Stimulated activated CD8-positive, alpha-beta memory T cell treated with anti-CD3 and anti-CD28 coated beads, Interleukin-12 subunit alpha, Interleukin-12 subunit beta, amount 100 ng/mL, for 24 hours (primary cell): ENCODE measurements around the gene INSM1.

Experiments
- DNase-seq: peaks from one replicate; pipeline ENCODE4 v3.0.0-alpha.2; 2020; ENCODE audit errors: extremely low read depth

INSM1 gene

DNA sequence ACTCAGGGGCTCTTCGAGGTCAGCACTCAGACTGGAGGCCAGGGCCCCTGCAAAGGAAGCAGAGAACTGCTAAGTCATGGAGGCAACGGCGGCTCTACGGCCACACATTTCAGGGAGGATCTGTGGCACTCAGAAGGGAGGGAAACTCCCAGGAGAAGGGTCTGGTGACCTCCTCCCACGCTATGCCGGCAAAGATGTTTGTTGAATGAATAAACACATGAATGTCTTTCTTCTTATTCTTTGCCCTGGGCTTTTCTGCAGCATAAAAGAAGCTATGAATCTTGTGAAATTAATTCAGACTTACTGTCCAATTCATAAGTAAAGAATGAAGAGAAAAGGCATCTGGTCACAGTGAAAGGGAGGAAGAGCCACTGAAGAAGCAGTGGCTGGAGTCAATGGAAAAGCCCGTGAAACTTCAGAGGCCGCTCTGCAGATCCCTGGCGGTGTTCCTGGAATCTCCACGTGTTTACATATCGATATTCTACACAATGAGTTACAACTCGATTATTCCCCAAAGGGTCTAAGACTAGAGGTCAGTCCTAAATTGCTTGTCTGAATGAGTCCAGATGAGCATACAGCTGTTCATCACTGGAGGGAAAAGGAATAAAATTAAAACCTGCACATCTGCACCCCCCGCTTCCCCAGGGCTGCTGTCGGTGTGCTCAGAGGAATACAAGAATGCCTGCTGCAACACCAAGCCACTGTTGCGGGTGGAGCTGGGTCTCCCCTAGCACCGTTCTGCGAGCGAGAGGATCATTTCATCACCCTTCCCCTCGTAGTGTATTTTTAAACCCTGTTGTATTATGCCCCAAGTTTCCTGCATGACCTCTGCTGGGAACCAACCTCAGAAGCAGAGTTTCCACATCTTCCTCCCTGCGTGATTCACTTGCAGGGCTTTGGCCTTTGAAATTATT lies 25.6 kb downstream of the INSM1 start:
- no peak for DNase-seq

DNA sequence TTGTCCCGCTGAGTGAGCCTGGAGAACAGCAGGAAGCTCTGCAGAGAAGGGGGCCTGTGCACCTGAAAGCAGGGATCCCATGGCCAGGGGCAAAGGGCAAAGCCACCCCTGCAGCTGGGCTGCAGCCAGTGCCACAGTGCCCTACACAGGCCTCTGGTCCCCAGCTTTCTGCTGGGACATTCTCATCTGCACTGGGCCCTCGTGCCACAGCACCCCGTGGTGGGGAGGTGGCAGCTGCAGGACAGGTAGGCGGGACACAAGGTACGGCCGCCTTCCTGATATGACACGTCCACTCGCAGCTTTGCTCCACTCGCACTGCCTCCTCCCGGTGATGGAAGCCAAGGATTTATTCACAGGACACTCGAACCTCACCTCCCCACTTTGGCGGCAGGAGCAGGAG lies 27.2 kb downstream of the INSM1 start:
- DNase-seq, result no peak

DNA sequence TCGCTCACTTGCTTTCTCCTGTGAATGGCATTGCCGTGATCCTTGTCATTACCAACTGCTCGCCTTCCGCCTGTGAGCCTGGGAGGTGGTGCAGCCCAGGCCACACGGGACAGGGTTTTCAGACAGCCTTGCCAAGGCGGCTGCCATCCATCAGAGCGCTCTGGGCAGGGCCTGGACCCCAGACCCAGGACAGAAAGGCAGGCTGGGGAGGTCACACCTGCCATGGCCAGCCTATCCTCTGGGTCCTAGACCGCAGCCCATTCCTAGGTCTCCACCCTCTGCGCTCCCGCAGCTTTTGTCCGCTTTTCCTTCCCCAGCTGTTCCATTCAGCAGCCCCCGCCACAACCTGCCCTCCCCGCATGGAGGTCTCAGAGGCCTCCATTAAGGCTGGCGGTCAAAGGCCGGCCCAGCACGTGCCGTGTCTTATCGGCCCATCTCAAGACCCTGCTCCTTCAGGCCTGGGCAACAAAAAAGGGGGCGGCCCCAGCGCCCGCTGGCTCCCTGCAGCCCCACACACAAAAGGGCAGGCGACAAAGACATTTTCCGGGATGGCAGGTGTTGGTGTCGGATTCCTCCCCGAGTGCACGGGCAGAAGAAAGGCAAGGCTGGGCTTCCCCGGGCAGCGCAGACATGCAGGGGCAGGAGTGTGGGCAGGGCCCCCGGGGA lies 28.1 kb downstream of the INSM1 start:
- DNase-seq, result no peak

DNA sequence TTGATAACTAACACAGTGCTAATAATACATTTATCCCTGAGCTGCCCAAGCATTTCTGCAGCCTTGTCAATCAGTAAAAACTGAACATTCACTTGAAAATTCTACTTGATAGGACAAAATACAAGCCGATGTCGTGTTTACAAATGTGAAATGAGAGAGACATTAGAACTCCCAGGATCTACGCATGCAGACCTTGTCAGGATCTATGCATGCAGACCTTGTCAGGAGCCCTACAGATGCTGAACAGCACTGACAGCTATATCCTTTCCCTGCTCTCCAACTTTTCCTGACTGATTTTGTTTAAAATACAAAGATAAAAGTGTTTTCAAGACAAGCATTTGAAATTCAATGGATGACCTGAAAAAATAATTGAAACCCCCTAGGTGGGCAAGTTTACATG lies 28.9 kb downstream of the INSM1 start:
- DNase-seq, result no peak

DNA sequence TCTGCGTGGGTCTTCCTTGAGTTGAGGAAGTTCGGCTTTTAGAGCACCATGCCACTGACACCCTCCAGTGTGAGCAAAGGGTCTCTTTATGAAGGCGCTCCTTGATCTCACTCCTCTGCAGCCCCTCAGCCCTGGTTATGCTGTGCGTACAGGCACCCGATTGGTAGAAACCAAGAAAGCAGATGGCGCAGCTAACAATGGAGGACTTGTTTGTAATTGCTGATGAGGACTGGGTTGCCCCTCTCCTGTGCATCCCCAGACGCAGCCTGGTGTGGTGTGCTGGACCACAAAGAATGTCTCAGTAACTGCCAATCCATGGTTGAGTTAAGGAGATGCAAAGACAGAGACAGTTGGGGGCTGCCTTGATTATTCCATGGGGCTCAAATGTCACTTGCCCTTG lies 30.2 kb downstream of the INSM1 start:
- no peak for DNase-seq

DNA sequence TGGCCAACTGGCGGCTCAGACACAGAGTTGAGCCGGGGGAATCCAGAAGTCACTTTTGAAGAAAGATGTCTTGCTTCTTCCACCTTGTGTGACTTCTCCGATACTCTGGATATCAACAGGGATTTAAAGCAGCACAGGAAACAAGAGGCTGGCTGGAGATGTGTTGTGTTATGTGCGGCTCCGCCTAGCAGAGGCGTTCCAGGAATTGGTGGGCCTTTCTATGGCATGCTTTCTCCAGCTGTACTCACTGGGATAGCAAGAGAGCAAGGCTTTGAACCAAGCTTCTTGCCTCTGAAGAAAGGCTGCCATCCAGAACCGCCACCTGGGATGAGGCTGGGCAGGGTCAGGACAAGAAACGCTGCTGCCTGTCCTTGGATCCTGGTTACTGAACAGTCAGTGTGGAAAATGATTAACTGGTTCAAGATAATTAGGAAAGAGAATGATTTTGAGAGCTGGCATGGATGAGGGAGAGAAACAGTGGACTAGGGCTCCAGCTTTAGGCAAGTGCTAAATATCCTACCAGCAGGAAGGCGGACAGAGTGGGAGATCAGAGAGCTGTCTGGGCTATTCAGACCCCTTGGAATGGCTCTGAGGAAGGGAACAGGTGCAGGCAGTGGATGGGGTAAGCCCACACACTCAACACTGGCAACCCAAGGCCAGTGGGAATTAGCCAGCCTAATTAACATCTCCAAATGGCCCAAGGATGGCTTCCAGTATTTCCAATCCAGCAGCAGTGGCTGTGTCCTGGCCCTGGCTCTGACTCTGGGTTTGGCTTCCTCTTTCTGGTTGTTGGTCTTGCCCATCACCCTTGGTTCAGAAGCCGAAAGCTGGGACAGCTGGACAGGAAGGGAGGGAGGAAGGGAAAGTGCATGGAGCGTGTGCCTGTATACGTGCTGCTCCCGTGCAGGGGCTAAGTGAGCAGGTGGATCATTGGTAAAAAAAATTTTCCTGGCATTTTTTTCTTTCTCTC lies 31.9 kb downstream of the INSM1 start:
- DNase-seq, result no peak

DNA sequence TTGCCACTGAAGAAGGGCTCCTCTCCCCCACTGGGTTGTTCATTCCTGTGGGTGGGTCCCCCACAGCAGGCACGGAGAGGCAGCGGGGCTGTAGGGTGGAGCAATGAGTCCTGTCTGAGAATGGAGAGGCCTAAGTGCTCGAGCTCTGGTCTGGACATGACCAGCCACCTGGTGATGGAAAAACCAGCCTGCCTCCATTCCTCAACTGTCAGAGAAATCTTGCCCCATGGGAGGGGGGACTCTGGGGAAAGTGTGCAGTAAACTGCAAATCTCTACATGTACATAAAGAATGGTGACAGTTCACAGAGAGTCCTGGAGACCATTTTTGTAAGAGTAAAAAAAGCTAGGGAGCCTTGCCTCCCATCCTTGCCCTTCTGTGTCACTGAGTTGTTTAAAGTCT lies 34.1 kb downstream of the INSM1 start:
- no peak for DNase-seq

DNA sequence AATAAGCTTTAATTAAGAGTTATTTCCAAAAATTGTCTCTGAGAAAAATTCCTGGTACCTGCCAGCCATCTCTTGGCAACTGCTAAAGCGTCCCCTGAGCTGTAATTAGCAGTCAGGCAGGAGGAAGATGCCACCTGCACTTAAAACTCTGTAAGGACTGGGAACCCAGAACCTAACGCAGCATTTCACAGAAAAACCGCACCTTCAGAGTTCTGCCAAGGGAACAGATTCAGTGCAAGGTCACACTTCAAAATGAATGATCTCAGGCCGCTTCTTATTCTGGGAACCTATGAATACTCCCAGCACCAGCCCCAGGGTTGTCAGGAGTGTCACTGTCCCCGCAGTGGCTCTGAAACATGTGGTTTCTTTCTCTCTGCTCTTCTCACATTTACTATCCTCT lies 36.7 kb downstream of the INSM1 start:
- no peak for DNase-seq

DNA sequence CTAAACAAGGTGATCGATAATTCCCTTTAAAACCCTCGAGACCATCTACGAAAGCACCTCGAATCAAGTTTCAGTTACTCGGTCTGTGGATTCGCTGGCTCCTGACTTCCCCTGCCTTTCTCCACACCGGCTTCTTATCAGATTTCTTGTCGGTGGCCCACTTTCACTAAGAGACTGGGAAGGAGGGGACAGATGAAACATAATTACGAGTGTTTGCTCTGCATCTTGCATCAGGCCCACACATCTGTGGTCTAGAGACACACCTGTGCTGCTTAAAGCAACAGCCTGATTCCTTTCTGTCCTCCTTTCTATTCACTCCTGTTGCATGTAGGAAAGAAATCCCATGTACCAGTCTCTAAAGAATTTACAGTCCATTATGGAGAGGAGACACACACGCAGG lies 37.7 kb downstream of the INSM1 start:
- DNase-seq, result no peak

DNA sequence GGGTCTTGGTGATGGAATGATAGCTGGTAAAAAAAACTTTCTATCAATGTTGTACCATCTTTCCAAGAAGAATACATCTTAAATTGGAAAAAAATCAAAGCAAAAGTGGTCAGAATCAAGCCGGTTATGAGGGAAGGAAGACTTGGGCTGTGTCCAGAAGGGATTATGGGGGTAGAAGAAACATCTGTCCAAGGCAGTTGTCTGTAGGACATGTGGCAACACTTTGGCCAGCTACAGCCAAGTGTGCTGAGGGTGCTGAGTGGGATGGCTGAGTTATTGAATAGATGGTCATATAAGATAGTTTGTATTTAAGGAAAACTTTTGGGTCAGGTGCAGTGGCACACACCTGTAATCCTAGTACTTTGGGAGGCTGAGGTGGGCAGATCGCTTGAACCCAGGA lies 38.4 kb downstream of the INSM1 start:
- no peak for DNase-seq

DNA sequence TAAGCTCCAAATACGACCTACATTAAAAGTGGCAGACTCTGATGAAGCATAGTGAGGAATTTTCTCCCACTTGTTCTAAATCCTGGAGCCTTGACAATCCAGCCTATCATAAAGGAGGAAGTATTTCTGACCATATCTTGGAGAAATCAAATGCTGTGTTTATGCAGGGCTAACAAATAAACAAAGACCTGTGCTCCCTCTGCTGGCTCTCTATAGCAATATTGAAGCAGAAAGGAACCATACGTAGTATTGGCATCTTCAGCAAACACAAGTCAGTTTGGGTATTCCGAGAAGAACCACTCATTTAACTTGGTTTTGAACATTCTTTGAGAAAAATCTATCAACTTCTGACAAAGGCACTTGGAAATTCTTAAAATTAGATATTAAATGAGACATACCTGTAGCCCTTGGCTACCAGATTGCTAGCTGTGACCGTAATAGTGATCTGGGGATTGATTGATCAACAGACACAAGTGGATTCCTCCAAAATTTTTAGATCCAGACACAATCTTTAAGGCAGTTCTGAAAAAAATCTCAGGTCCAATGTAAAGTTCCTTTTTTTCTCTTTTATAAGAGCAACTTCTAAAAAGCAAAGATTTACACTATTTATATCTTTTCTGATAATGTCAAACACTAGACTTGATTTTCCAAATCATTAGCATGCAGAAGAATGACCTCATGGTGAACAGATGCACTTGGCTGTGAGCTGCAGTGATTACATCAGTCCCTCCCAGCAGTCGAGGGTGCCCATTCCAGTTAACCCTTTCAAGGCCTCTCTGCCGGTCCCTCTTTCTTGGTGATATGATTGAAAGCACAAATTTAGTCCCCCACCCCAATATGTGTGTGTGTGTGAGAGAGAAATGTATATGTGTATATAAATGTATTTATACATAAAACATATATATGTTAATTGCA lies 40.2 kb downstream of the INSM1 start:
- DNase-seq, result no peak

DNA sequence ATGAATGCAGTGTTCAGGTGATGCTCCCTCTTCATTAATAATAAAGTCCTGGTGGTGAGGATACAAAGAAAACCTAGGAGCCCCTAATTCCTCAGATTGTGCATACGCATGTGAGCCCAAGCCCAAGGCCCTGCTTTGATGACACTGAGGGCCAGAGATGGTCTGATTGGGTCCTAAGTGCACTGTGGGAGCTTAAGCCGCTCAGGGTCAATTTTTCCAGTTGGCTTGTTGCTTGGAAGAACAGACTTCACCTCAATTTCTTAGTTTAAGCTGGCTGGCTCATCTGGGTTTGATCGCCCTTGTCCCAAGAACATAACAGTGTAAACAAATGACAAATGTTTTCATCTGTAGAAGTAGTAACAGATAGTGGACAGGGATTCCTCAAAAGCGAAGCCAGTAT lies 41.4 kb downstream of the INSM1 start:
- no peak for DNase-seq

DNA sequence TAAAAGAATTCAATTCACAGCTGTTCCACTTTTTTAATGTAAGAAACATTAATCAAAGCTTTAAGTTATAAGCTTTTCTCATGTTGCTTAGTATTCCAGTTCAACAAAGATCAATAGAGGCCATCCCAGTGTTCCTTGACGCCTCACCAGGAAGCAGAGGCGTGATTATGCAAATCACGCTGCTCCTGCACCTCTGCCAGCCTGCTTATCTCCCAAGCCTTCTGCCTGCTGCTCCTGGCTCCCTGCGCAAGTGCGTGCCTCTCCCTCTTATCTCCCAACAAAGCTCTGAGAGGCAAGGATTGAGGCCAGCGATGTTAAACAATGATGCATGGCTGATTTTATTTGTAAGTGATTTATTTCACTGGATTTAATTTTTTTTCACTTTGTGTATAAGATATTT lies 42.8 kb downstream of the INSM1 start:
- DNase-seq, result no peak

DNA sequence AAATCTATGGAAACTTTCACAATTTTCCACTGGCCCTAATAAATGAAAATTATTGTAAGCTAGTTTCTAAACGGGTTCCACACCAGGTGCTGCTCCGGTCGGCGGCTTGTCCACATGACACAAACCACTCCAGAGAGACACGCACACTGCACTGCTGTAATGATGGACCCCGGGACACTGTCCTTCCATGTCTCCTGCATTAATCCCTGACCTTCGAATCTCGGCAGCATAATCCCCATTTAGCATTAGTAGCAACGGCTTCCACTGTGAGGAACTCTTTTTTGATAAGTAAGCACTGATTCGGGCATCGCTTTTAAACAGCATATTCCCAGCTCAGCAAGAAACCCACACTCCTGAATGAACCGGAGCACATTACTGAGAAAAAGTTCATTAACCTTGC lies 43.5 kb downstream of the INSM1 start:
- no peak for DNase-seq

DNA sequence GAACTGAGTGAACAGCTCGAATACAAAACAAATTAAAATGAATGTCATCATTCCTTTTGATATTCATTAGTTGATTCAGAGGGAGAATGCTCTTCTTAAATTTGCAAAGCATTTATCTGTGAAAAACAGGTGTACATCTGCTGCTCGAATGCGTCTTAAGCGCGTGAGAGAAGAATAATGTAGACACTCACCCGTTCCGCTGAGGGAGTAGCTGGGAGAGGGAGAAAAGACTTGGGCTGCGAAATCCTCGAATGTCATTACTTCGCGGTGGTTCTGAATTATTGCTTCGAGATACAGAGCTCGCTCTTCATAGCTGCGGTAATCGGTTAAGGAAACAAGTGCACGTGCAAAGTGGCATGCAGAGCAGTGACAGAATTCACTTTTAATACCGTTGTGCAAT lies 43.9 kb downstream of the INSM1 start:
- no peak for DNase-seq

DNA sequence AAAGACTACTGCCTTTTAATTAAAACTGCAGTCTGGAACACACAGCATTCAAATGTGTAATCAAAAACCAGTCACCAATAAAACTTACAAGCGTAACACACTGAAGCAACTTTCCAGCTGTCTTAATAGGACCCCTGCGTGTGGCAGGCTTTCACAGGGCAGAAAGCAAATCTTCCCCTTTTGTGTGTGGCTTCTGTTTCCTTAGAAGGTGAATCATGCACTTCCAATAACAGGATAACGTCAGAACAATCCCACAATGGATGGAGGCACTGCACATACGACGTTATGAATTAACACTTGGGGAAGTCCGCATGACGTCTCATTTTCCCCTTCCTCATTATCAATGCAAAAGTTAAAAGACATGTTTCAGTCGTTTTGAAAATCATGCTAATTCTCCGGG lies 44.8 kb downstream of the INSM1 start:
- no peak for DNase-seq

DNA sequence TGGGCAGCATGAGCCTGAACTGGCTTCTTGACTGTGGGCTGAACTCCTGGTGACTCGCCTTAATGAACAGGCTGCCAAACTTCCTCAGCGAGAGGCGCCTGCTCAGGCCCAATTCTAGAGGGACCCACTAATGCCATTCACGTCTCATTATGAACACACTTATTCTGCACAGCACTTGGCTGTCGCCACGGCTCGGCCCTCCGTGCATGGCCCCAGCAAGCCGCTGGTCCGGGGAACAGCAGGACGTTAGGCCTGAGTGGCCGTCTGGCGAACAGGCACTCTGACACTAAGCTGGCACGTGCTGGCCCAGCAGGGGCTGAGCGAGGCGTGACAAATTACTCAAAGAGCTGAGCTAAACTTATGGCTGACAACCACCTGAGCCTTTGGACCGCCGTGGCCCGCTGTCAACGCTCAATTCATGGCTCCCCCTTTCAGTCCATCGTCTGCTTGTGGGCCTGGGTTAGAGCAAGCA lies 45.9 kb downstream of the INSM1 start:
- DNase-seq, result no peak

DNA sequence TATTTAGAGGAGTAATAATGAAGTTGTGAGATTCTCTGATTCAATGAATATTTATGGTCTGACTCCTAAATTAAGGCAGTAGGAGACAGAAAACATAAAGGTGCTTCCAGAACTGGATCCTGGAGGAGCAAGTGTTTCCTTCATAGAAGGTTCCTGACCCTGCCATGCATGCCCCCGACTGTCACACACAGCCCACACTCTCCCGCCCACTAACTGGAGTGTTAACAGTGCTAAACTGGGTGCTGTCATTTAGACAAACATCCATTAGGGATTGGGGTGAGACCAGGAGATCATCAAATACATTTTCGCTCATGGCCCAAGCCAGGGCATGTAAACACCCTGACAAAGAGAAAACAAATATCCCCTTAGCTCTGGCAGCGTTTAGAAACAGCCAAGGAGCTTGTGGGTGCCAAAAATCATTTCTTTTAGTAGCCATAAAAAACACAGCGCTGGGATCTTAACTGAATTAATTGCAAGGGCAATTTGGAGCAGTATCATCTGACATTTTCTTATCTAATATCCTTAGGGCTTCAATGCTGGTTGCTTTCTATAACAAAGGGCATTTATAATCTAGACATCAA lies 46.8 kb downstream of the INSM1 start:
- DNase-seq, result no peak

DNA sequence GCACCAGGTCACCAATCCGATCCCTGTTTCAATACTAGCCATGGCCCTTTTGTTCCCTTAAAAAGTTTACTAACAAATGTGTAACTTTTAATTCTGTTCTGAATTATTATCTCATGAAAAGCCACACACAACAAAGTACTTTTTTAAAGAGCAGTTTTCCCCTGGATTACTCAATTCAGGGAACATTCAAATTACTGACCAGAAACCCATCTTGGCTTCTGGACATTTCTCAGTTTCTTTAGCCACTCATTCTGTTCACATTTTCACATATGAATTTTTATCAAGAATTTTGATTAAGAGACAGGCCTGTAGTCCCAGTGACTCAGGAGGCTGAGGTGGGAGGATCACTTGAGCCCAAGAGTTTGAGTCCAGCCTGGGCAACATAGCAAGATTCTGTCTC lies 47.4 kb downstream of the INSM1 start:
- no peak for DNase-seq

DNA sequence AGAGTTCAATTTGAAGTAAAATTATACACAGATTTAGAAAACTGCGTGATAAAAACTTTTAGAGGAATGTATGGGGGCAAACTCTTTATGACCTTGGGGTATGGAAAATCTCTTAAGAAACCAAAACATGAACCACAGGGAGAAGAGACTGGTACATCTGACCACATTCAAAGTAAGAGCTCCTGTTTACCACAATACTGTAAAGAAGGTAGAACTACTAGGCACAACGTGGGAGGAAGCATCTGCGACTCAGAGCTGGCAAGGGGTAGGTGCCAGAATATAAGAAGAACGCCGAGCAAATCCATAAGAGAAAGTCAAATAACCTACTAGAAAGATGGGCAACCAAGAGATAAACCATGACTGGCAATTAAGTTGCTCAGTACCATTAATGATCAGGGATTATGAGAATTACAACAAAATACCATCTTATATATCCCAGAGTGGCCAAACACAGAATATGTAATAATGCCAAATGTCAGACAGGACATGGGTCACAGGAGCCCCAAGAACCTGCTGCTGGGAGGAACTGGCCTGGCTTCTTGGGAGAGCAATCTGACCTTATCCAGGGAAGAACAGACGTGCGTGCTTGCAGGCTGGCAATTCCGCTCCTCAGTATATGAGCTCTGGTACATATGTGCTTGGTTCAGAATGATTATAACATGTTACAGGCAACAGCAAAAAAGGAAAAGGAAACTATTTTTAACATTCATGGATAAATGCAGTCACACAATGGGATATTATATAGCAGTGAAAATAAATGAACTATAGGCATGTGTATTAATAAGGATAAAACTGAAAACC lies 50.2 kb downstream of the INSM1 start:
- DNase-seq, result no peak
